Gastrocnemius medialis (tissue), 4 donors: ENCODE data around the gene KRTAP9-3. TPM values are rescaled to one million over a fixed set of nuclear protein-coding genes. Genes with fewer than 3 reads are reported as not detected.
"Not testable (repeated sequence)": the region's sequence is repeated elsewhere in the genome, so short reads cannot be mapped to it uniquely, and the experiment has no call there.

Experiments used
- ATAC-seq, 2 donors: fragments of 150-250 bp; one replicate each; pipeline ENCODE4 v1.9.1; 2016
- DNase-seq, 2 donors: peaks; one replicate each; pipeline ENCODE4 v3.0.0-alpha.2; 2019
- H3K27ac ChIP-seq, 4 donors: fragments of 200-600 bp; sonication (generic); 1 replicate in 1 of 4; 2 replicates in 3 of 4; pipeline ENCODE4 v1.5.1; 2016 to 2018; ENCODE audit warnings: mild to moderate bottlenecking in 2 of 4, moderate library complexity in 1 of 4
- H3K27me3 ChIP-seq, 3 donors: fragments of 200-600 bp; sonication (generic) in 2 of 3; 1 replicate in 1 of 3; 2 replicates in 2 of 3; pipeline versions ENCODE4 v1.5.1 to v1.6.0; 2016 to 2019; ENCODE audit warnings: mild to moderate bottlenecking in 1 of 3, moderate library complexity in 1 of 3
- H3K36me3 ChIP-seq, 2 donors: fragments of 200-600 bp; sonication (generic) in 1 of 2; one replicate each; pipeline ENCODE4 v1.5.1; 2017 to 2018
- H3K4me1 ChIP-seq, 2 donors: fragments of 200-600 bp; sonication (generic) in 1 of 2; one replicate each; pipeline ENCODE4 v1.5.1; 2016 to 2017; ENCODE audit warnings: mild to moderate bottlenecking in 2 of 2
- H3K4me3 ChIP-seq, 4 donors: fragments of 200-600 bp; sonication (generic) in 3 of 4; 1 replicate in 1 of 4; 2 replicates in 3 of 4; pipeline ENCODE4 v1.5.1; 2016 to 2019; ENCODE audit warnings: mild to moderate bottlenecking in 2 of 4
- H3K9me3 ChIP-seq, 3 donors: fragments of 200-600 bp; sonication (generic) in 2 of 3; 1 replicate in 1 of 3; 2 replicates in 2 of 3; pipeline ENCODE4 v1.5.1; 2016 to 2019
- POLR2A ChIP-seq, 2 donors: fragments of 450-650 bp; IDR thresholded peaks; one replicate each; pipeline ENCODE4 v1.6.1; 2017; ENCODE audit warnings: antibody characterized with exemption in 2 of 2, mild to moderate bottlenecking in 2 of 2, moderate library complexity in 2 of 2
- in situ Hi-C, 4 donors: fragments of 200-750 bp; cut with MboI; loops; one replicate each; pipeline versions ENCODE4 v1.15.0 to v1.8.0; 2017; ENCODE audit warnings: low sequenced_read_pairs in 4 of 4
- intact Hi-C: fragments of 100-400 bp; cut with DNase I; formaldehyde crosslinking; loops from one replicate; pipeline ENCODE4 v1.15.1; 2023; ENCODE audit warnings: low total_unique reads
- total RNA-seq, 4 donors: library from RNA; depleted of rRNA; stranded (reverse); fragments of >200 nt; gene quantifications; one replicate each; pipeline versions ENCODE4 v1.1.0 to v1.2.3, GENCODE V29; 2016
- TF ChIP-seq, protein P1 (sequence below), 5 experiments: fragments of 450-650 bp in 3 of 5; fragments of 200-600 bp in 2 of 5; sonication (generic) in 2 of 5; IDR thresholded peaks in 4 of 5; conservative IDR thresholded peaks in 1 of 5; 1 replicate in 4 of 5; 2 replicates in 1 of 5; pipeline ENCODE4 v1.5.1; 2016 to 2019; ENCODE audit warnings: antibody characterized with exemption in 5 of 5, mild to moderate bottlenecking in 3 of 5, moderate library complexity in 3 of 5

KRTAP9-3 gene, protein sequence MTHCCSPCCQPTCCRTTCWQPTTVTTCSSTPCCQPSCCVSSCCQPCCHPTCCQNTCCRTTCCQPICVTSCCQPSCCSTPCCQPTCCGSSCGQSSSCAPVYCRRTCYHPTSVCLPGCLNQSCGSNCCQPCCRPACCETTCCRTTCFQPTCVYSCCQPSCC
- not detected for total RNA-seq

DNA sequence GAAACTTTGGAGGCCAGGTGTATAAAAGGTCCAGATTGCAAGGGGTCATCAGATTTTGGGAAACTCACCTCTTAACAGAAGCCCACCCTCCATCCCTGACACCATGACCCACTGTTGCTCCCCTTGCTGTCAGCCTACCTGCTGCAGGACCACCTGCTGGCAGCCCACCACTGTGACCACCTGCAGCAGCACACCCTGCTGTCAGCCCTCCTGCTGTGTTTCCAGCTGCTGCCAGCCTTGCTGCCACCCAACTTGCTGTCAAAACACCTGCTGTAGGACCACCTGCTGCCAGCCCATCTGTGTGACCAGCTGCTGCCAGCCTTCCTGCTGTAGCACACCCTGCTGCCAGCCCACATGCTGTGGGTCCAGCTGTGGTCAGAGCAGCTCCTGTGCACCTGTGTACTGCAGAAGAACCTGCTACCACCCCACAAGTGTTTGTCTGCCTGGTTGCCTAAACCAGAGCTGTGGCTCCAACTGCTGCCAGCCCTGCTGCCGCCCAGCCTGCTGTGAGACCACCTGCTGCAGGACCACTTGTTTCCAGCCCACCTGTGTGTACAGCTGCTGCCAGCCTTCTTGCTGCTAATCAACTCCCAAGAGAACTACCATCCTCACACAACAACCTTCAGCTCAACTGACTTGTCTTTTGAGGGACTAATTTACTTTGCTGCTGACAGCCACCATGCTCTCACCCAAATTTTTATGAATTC is at the start of gene KRTAP9-3:
TSS of gene KRTAP9-3 (plus strand) at position 51 of the 707 bp plus-strand sequence. CDS start at position 104, 53 bp downstream.
- DNase-seq, in situ Hi-C loops, H3K27ac ChIP-seq, H3K9me3 ChIP-seq, intact Hi-C loops, ATAC-seq, H3K4me3 ChIP-seq, H3K36me3 ChIP-seq, H3K27me3 ChIP-seq, H3K4me1 ChIP-seq: not testable (repeated sequence)

DNA sequence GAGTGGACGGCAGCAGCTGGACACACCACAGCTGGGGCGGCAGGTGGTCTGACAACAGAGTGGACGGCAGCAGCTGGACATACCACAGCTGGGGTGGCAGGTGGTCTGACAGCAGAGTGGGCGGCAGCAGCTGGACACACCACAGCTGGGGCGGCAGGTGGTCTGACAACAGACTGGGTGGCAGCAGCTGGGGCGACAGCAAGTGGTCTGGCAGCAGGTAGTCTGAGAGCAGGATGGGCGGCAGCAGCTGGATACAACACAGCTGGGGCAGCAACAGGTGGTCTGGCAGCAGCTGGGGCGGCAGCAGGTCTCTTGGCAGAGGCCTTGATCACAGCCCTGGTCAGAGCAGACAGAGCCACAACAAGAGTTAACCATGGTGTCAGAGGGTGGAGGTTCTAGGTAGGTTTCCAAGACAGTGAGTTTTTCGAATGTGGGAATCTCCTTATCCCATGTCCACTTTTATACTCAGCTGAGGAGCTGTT is 47.7 kb upstream of the KRTAP9-3 start, which contains the start of gene KRTAP4-1:
TSS of gene KRTAP4-1 (minus strand) at position 432 of the 482 bp plus-strand sequence. CDS start at position 375, 57 bp downstream.
- TF ChIP-seq POLR2A (IDR thresholded peaks at IDR 0.05): no peak
- TF ChIP-seq, protein P1, sequence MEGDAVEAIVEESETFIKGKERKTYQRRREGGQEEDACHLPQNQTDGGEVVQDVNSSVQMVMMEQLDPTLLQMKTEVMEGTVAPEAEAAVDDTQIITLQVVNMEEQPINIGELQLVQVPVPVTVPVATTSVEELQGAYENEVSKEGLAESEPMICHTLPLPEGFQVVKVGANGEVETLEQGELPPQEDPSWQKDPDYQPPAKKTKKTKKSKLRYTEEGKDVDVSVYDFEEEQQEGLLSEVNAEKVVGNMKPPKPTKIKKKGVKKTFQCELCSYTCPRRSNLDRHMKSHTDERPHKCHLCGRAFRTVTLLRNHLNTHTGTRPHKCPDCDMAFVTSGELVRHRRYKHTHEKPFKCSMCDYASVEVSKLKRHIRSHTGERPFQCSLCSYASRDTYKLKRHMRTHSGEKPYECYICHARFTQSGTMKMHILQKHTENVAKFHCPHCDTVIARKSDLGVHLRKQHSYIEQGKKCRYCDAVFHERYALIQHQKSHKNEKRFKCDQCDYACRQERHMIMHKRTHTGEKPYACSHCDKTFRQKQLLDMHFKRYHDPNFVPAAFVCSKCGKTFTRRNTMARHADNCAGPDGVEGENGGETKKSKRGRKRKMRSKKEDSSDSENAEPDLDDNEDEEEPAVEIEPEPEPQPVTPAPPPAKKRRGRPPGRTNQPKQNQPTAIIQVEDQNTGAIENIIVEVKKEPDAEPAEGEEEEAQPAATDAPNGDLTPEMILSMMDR (IDR thresholded peaks at IDR 0.05 in 4 of 5, conservative IDR thresholded peaks at IDR 0.05 in 1 of 5): no peak

DNA sequence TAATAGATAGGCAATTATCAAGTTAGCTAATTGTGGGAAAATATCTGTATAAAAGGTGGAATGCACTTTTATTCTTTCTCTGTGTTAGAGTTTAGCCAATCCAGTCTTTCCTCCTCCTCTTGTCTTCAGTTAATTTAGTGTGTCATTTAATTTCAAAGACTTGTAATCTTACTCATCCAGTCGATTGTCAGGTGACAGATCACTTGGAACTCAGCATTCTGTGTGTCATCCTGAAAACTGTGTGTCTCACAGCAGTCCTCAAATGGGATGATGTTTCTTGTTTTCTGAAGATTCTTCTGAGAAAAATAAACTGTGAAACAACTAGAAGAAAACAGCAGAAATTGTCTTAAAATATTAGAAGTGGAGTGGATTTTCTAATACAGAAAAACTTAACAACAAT is 47.2 kb upstream of the KRTAP9-3 start:
- no peak for ATAC-seq

More for the DNA sequence above, 47.7 kb upstream of the KRTAP9-3 start, which contains the start of gene KRTAP4-1:
- no peaks in the 10 kb centered on the region for H3K27me3 ChIP-seq
- no peaks in the 10 kb centered on the region for H3K36me3 ChIP-seq
- no peak within 1 kb of the TSS for H3K4me3 ChIP-seq
- intact Hi-C loops (no loop called here), in situ Hi-C loops (loop anchor here in 1 of 4 donors (25.0 kb wide), 1 partner anchor 97 kb away; the partner anchor contains the start of genes KRTAP4-7 and KRTAP4-8)
- ATAC-seq: no peak
- H3K9me3 ChIP-seq: no peaks in the 10 kb centered on the region
- no peak within 1 kb of the TSS for H3K27ac ChIP-seq
- no peaks in the 10 kb centered on the region for H3K4me1 ChIP-seq
- DNase-seq: no peak

DNA sequence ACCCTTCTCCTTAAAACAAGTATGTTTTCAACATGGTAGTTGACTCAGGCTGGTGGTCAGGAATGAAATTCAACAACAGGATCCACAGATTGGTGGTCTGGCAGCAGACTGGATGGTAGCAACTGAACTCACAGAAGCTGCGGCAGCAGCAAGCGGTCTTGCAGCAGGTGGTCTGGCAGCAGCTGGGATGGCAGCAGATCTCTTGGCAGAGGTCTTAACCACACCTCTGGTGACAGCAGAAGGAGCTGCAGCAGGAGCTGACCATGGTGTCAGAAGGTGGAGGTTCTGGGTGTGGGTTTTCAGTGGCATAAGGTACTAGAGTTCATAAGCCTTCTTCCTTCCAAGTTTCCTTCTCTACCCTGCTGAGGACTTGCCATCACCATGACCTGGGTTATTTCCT is 45.4 kb upstream of the KRTAP9-3 start:
- no peaks in the 10 kb centered on the region for H3K36me3 ChIP-seq
- H3K9me3 ChIP-seq: no peaks in the 10 kb centered on the region
- intact Hi-C loops: no loop called here
- H3K27me3 ChIP-seq: peaks cover 0 to 4% (median 0%) of the 10 kb centered on the region in 3 donors
- no peak overlapping the region for H3K27ac ChIP-seq
- in situ Hi-C loops: loop anchor here in 1 of 4 donors (25.0 kb wide), 1 partner anchor 100 kb away; the partner anchor contains the start of genes KRTAP4-7 and KRTAP4-8
- no peak overlapping the region for H3K4me3 ChIP-seq
- TF ChIP-seq POLR2A (IDR thresholded peaks at IDR 0.05): no peak
- TF ChIP-seq, protein P1 (IDR thresholded peaks at IDR 0.05 in 4 of 5, conservative IDR thresholded peaks at IDR 0.05 in 1 of 5): no peak
- ATAC-seq (no peak), DNase-seq (no peak)
- no peaks in the 10 kb centered on the region for H3K4me1 ChIP-seq

More for the DNA sequence above, 47.2 kb upstream of the KRTAP9-3 start:
- no peak overlapping the region for H3K27ac ChIP-seq
- TF ChIP-seq POLR2A (IDR thresholded peaks at IDR 0.05): no peak
- TF ChIP-seq, protein P1 (IDR thresholded peaks at IDR 0.05 in 4 of 5, conservative IDR thresholded peaks at IDR 0.05 in 1 of 5): no peak
- in situ Hi-C loops: loop anchor here in 1 of 4 donors (25.0 kb wide), 1 partner anchor 98 kb away; the partner anchor contains the start of genes KRTAP4-7 and KRTAP4-8
- no peak overlapping the region for H3K4me3 ChIP-seq
- H3K4me1 ChIP-seq: no peaks in the 10 kb centered on the region
- DNase-seq: no peak
- no peaks in the 10 kb centered on the region for H3K9me3 ChIP-seq
- intact Hi-C loops: no loop called here
- no peaks in the 10 kb centered on the region for H3K36me3 ChIP-seq
- H3K27me3 ChIP-seq: no peaks in the 10 kb centered on the region

DNA sequence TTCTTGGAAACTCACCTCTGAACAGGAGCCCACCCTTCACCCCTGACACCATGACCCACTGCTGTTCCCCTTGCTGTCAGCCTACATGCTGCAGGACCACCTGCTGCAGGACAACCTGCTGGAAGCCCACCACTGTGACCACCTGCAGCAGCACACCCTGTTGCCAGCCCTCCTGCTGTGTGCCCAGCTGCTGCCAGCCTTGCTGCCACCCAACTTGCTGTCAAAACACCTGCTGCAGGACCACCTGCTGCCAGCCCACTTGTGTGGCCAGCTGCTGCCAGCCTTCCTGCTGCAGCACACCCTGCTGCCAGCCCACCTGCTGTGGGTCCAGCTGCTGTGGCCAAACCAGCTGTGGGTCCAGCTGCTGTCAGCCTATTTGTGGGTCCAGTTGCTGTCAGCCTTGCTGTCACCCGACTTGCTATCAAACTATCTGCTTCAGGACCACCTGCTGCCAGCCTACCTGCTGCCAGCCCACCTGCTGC is 42.4 kb upstream of the KRTAP9-3 start, which contains the start of gene KRTAP9-1:
TSS of gene KRTAP9-1 (plus strand) at position 51 of the 482 bp plus-strand sequence. CDS start at position 51, 0 bp downstream.
- H3K27me3 ChIP-seq, H3K9me3 ChIP-seq, H3K36me3 ChIP-seq, H3K4me1 ChIP-seq, H3K27ac ChIP-seq, DNase-seq, ATAC-seq, H3K4me3 ChIP-seq, intact Hi-C loops: not testable (repeated sequence)
- in situ Hi-C loops: loop anchor here in 1 of 4 donors (25.0 kb wide), 1 partner anchor 103 kb away; the partner anchor contains the start of genes KRTAP4-7 and KRTAP4-8
